IMR-90 (cell line): ENCODE measurements around the gene ACTA2. TPM values are rescaled to one million over a fixed set of nuclear protein-coding genes. Genes with fewer than 3 reads are reported as not detected.

Experiments used
- ATAC-seq: fragments of 200-7000 bp; cut with Tn5 transposase; 2 replicates; pipeline ENCODE4 v1.9.1; 2020; ENCODE audit warnings: low read depth, mild to moderate bottlenecking, moderate library complexity
- BruUV-seq: library from RNA; stranded (reverse); fragments of 400-500 nt; replicated peaks from 2 replicates; lab custom pipeline; 2021; lab: Mats Ljungman, UMichigan
- CTCF ChIA-PET: fragments of 300-600 bp; formaldehyde crosslinking; extraction: SDS; loops from one replicate; lab custom pipeline; 2021; ENCODE audit warnings: antibody characterized with exemption; lab: Yijun Ruan, JAX
- POLR2A ChIA-PET: fragments of 300-600 bp; sonication (Branson Sonifier 250); formaldehyde crosslinking; loops from one replicate; lab custom pipeline; 2022; ENCODE audit warnings: antibody characterized with exemption; ENCODE audit not compliant: unreplicated experiment; lab: Charles Lee
- DNase-seq: peaks from one replicate; pipeline ENCODE4 v3.0.0; 2013
- H2AFZ ChIP-seq: replicated peaks from 2 replicates; pipeline ENCODE3; 2013; ENCODE audit warnings: low read length, mild to moderate bottlenecking; ENCODE audit not compliant: poor library complexity
- H2AK5ac ChIP-seq: 2 replicates; pipeline ENCODE4 v1.6.1; 2013; ENCODE audit warnings: low read depth, low read length, inconsistent platforms
- H2AK9ac ChIP-seq: replicated peaks from 2 replicates; pipeline ENCODE3; 2013; ENCODE audit warnings: mild to moderate bottlenecking, low read depth, low read length, moderate library complexity; ENCODE audit not compliant: poor library complexity
- H2BK120ac ChIP-seq: 2 replicates; pipeline ENCODE4 v1.6.1; 2013; ENCODE audit warnings: low read depth, low read length, inconsistent platforms
- H2BK15ac ChIP-seq: 3 replicates; pipeline ENCODE4 v1.6.1; 2013; ENCODE audit warnings: low read depth, low read length, inconsistent platforms
- H2BK20ac ChIP-seq: 2 replicates; pipeline ENCODE4 v1.6.1; 2013; ENCODE audit warnings: low read depth, mild to moderate bottlenecking, inconsistent platforms, low read length, moderate library complexity
- H2BK5ac ChIP-seq: 2 replicates; pipeline ENCODE4 v1.6.1; 2013; ENCODE audit warnings: mild to moderate bottlenecking, low read depth, low read length, inconsistent platforms; ENCODE audit not compliant: poor library complexity, severe bottlenecking
- H3K14ac ChIP-seq: replicated peaks from 2 replicates; pipeline ENCODE4 v1.6.1; 2013; ENCODE audit warnings: low read depth, low read length, inconsistent platforms
- H3K18ac ChIP-seq: 2 replicates; pipeline ENCODE4 v1.6.1; 2013; ENCODE audit warnings: low read depth, low read length, control low read depth
- H3K23ac ChIP-seq: 2 replicates; pipeline ENCODE4 v1.6.1; 2013; ENCODE audit warnings: low read depth, low read length, inconsistent platforms
- H3K27ac ChIP-seq: 2 replicates; pipeline ENCODE4 v1.5.1; 2013; ENCODE audit warnings: mild to moderate bottlenecking, control low read depth, low read length; ENCODE audit not compliant: insufficient read depth
- H3K27me3 ChIP-seq: 2 replicates; pipeline ENCODE4 v1.6.1; 2013; ENCODE audit warnings: low read length; ENCODE audit not compliant: control insufficient read depth, insufficient read depth
- H3K36me3 ChIP-seq: 2 replicates; pipeline ENCODE4 v1.6.1; 2013; ENCODE audit warnings: low read length, mixed read lengths; ENCODE audit not compliant: control insufficient read depth, insufficient read depth
- H3K4ac ChIP-seq: 2 replicates; pipeline ENCODE4 v1.6.1; 2013; ENCODE audit warnings: low read depth, low read length, inconsistent platforms
- H3K4me1 ChIP-seq: 2 replicates; pipeline ENCODE4 v1.6.1; 2013; ENCODE audit warnings: low read length, mixed read lengths; ENCODE audit not compliant: control insufficient read depth, insufficient read depth
- H3K4me2 ChIP-seq: 2 replicates; pipeline ENCODE4 v1.6.1; 2013; ENCODE audit warnings: low read depth, mild to moderate bottlenecking, control low read depth, low read length, moderate library complexity
- H3K4me3 ChIP-seq: 2 replicates; pipeline ENCODE4 v1.5.1; 2013; ENCODE audit warnings: low read depth, mild to moderate bottlenecking, control low read depth, low read length, moderate library complexity; ENCODE audit not compliant: insufficient read depth
- H3K56ac ChIP-seq: 2 replicates; pipeline ENCODE4 v1.6.1; 2013; ENCODE audit warnings: low read length, inconsistent platforms; ENCODE audit not compliant: insufficient read depth; ENCODE audit errors: extremely low read depth
- H3K79me1 ChIP-seq, 2 experiments: 2 replicates each; pipeline ENCODE4 v1.6.1; 2013; ENCODE audit warnings: low read length in 2 of 2, inconsistent platforms in 1 of 2, low read depth in 1 of 2
- H3K9ac ChIP-seq: 2 replicates; pipeline ENCODE4 v1.6.1; 2013; ENCODE audit warnings: low read depth, low read length, control low read depth
- H3K9me1 ChIP-seq: 2 replicates; pipeline ENCODE4 v1.6.1; 2013; ENCODE audit warnings: low read length, inconsistent platforms; ENCODE audit not compliant: insufficient read depth
- H3K9me3 ChIP-seq: 2 replicates; pipeline ENCODE4 v1.6.1; 2013; ENCODE audit warnings: low read length; ENCODE audit not compliant: control insufficient read depth, insufficient read depth
- H4K20me1 ChIP-seq: 2 replicates; pipeline ENCODE4 v1.6.1; 2013; ENCODE audit warnings: low read length, inconsistent platforms; ENCODE audit not compliant: insufficient read depth
- H4K5ac ChIP-seq: 2 replicates; pipeline ENCODE4 v1.6.1; 2013; ENCODE audit warnings: mild to moderate bottlenecking, low read depth, low read length, control low read depth
- H4K8ac ChIP-seq, 2 experiments: 2 replicates each; pipeline ENCODE4 v1.6.1; 2013; ENCODE audit warnings: low read depth in 2 of 2, low read length in 2 of 2, control low read depth in 1 of 2, inconsistent platforms in 1 of 2
- H4K91ac ChIP-seq: 2 replicates; pipeline ENCODE4 v1.6.1; 2013; ENCODE audit warnings: low read depth, low read length, inconsistent platforms; ENCODE audit not compliant: insufficient read depth
- BHLHE40 ChIP-seq: fragments of 150-350 bp; IDR thresholded peaks from 2 replicates; pipeline ENCODE4 v1.6.1; 2016; ENCODE audit warnings: mild to moderate bottlenecking, low read depth, low read length
- CEBPB ChIP-seq: IDR thresholded peaks from 2 replicates; pipeline ENCODE4 v1.6.1; 2012; ENCODE audit warnings: low read depth, low read length, improper control_type of control experiment
- CHD1 ChIP-seq: IDR thresholded peaks from 2 replicates; pipeline ENCODE4 v1.6.1; 2012; ENCODE audit warnings: low read depth, low read length, improper control_type of control experiment
- CTCF ChIP-seq: conservative IDR thresholded peaks from 2 replicates; pipeline ENCODE4 v1.5.1; 2012; ENCODE audit warnings: mild to moderate bottlenecking, low read depth, low read length, improper control_type of control experiment
- ELK1 ChIP-seq: fragments of 150-350 bp; IDR thresholded peaks from 2 replicates; pipeline ENCODE4 v1.6.1; 2016; ENCODE audit warnings: low read depth, mild to moderate bottlenecking, low read length, moderate library complexity, borderline replicate concordance
- FOS ChIP-seq: fragments of 150-350 bp; IDR thresholded peaks from 2 replicates; pipeline ENCODE4 v1.6.1; 2016; ENCODE audit warnings: low read depth, low read length
- MAFK ChIP-seq: IDR thresholded peaks from 2 replicates; pipeline ENCODE4 v1.6.1; 2012; ENCODE audit warnings: low read depth, low read length, improper control_type of control experiment
- MAZ ChIP-seq: IDR thresholded peaks from 2 replicates; pipeline ENCODE4 v1.6.1; 2012; ENCODE audit warnings: low read depth, mild to moderate bottlenecking, low read length, improper control_type of control experiment, moderate library complexity, borderline replicate concordance
- MXI1 ChIP-seq: IDR thresholded peaks from 2 replicates; pipeline ENCODE4 v1.6.1; 2012; ENCODE audit warnings: low read depth, mild to moderate bottlenecking, low read length, moderate library complexity, borderline replicate concordance
- NFE2L2 ChIP-seq: fragments of 150-350 bp; IDR thresholded peaks from 2 replicates; pipeline ENCODE4 v1.6.1; 2016; ENCODE audit warnings: low read depth, mild to moderate bottlenecking, low read length
- POLR2A ChIP-seq: IDR thresholded peaks from 2 replicates; pipeline ENCODE4 v1.6.1; 2012; ENCODE audit warnings: mild to moderate bottlenecking, low read depth, low read length
- RAD21 ChIP-seq: IDR thresholded peaks from 2 replicates; pipeline ENCODE4 v1.6.1; 2012; ENCODE audit warnings: low read length, improper control_type of control experiment
- RCOR1 ChIP-seq: IDR thresholded peaks from 2 replicates; pipeline ENCODE4 v1.6.1; 2012; ENCODE audit warnings: mild to moderate bottlenecking, low read length, improper control_type of control experiment; ENCODE audit not compliant: insufficient replicate concordance
- RFX5 ChIP-seq: IDR thresholded peaks from 2 replicates; pipeline ENCODE4 v1.8.0; 2012; ENCODE audit warnings: low read depth, mild to moderate bottlenecking, low read length, moderate library complexity
- SMC3 ChIP-seq: fragments of 150-350 bp; IDR thresholded peaks from 2 replicates; pipeline ENCODE4 v1.6.1; 2016; ENCODE audit warnings: low read depth, mild to moderate bottlenecking, antibody characterized with exemption, low read length, moderate library complexity
- USF2 ChIP-seq: fragments of 150-350 bp; IDR thresholded peaks from 2 replicates; pipeline ENCODE4 v1.6.1; 2017; ENCODE audit warnings: mild to moderate bottlenecking, antibody characterized with exemption, low read length, low read depth
- WGBS, 2 experiments: methylation state at CpG; one replicate each; pipeline versions ENCODE4 v1.1.5 to v1.1.7; 2013; ENCODE audit warnings: missing lambda C conversion rate in 2 of 2; ENCODE audit not compliant: insufficient read length in 1 of 2; ENCODE audit errors: extremely low coverage in 2 of 2; 5-methylcytosine and 5-hydroxymethylcytosine counted together
- dilution Hi-C: fragments of 300-500 bp; cut with HindIII; formaldehyde crosslinking; loops from one replicate; pipeline ENCODE4 v1.14.3; 2018; ENCODE audit warnings: low sequenced_read_pairs; ENCODE audit not compliant: unreplicated experiment
- in situ Hi-C: fragments of 300-500 bp; cut with MboI; formaldehyde crosslinking; loops from 3 replicates; pipeline ENCODE4 v1.14.3; 2019; ENCODE audit warnings: low sequenced_read_pairs, inconsistent platforms, mixed read lengths
- intact Hi-C: fragments of 100-400 bp; cut with micrococcal nuclease; formaldehyde crosslinking; loops from 2 replicates; pipeline ENCODE4 v1.10.0; 2022
- polyA plus RNA-seq, 3 experiments: library from polyadenylated mRNA; depleted of rRNA; stranded (reverse); fragments of >200 nt; gene quantifications; 2 replicates each; pipeline ENCODE4 v1.2.3, GENCODE V29; 2012; ENCODE audit warnings: low replicate concordance in 1 of 3
- total RNA-seq: library from RNA; depleted of rRNA; stranded (reverse); fragments of >200 nt; gene quantifications from 2 replicates; pipeline ENCODE4 v1.2.3, GENCODE V29; 2012

Gene ACTA2
- total and polyA plus RNA-seq, 2 of the 4 experiments (the other 2 are of a cell fraction): 978 to 1,235 TPM

GRCh38 chr10:88975377-88975720 lies 22.8 kb upstream of the ACTA2 start:
- peak overlapping the region; percentile 14; the same call in 1 of the 2 replicates for H3K9ac ChIP-seq
- peaks cover 6% of the 10 kb centered on the region for H3K4me1 ChIP-seq
- no peak overlapping the region for H2AFZ ChIP-seq
- peak overlapping the region; percentile 46; the same call in 1 of the 2 replicates for H3K4ac ChIP-seq
- intact Hi-C loops (no loop called here), in situ Hi-C loops (no loop called here), dilution Hi-C loops (no loop called here)
- peak overlapping the region; percentile 62 for H2BK120ac ChIP-seq
- peak overlapping the region; percentile 53; the same call in 1 of the 2 replicates for H3K4me3 ChIP-seq
- TF ChIP-seq MAZ (no peak), FOS (no peak), RCOR1 (no peak), MXI1 (no peak), SMC3 (no peak), CHD1 (no peak), BHLHE40 (no peak), USF2 (no peak), RAD21 (no peak), CEBPB (no peak), MAFK (no peak), NFE2L2 (no peak), ELK1 (no peak), CTCF (no peak), POLR2A (no peak), RFX5 (no peak)
- H3K79me1 ChIP-seq: peaks cover 20 to 44% of the 10 kb centered on the region in 2 experiments
- H4K20me1 ChIP-seq: 0 out of 2 replicates have a peak, but pooled peaks cover 3% of the 10 kb centered on the region
- no peaks in the 10 kb centered on the region for H3K36me3 ChIP-seq
- peak overlapping the region; percentile 45 for H2BK20ac ChIP-seq
- peak overlapping the region; percentile 99 for H3K4me2 ChIP-seq
- peak overlapping the region; percentile 56; the same call in 1 of the 2 replicates for H3K18ac ChIP-seq
- H3K9me1 ChIP-seq: peaks cover 9% of the 10 kb centered on the region; the same call in 1 of the 2 replicates
- peak overlapping the region; percentile 79; the same call in 1 of the 2 replicates for H3K23ac ChIP-seq
- H3K27me3 ChIP-seq: no peaks in the 10 kb centered on the region
- no peak overlapping the region for H2AK5ac ChIP-seq
- CTCF ChIA-PET: interaction anchor here (1.2 kb wide), 1 partner anchor 15 kb away, joined by 3 read pairs; the partner anchor contains the start of gene FAS
- peak overlapping the region; percentile 25; the same call in 1 of the 3 replicates for H2BK15ac ChIP-seq
- H2BK5ac ChIP-seq: peak overlapping the region; percentile 59
- peak overlapping the region; percentile 69; the same call in 1 of the 2 replicates for H3K27ac ChIP-seq
- peak overlapping the region; percentile 4 to 31; a peak in 2 of 4 replicates for H4K8ac ChIP-seq
- H2AK9ac ChIP-seq: no peak overlapping the region
- BruUV-seq: no TSS peak
- peak overlapping the region; percentile 47; the same call in 1 of the 2 replicates for H3K14ac ChIP-seq
- ATAC-seq (no peak), DNase-seq (no peak)
- H3K56ac ChIP-seq: peak overlapping the region; percentile 66; the same call in 1 of the 2 replicates
- peak overlapping the region; percentile 81; the same call in 1 of the 2 replicates for H4K5ac ChIP-seq
- WGBS, 2 experiments: 94% methylated on average over 2 of the region's 3 CpGs; no CpG with 5 or more reads in 1 of the 2 experiments
- H4K91ac ChIP-seq: no peak overlapping the region
- POLR2A ChIA-PET: no interaction called here
- no peaks in the 10 kb centered on the region for H3K9me3 ChIP-seq
